ENCODE data around the gene VSIG8. TPM values are rescaled to one million over a fixed set of nuclear protein-coding genes. Genes with fewer than 3 reads are reported as not detected.

Gene VSIG8

DNA sequence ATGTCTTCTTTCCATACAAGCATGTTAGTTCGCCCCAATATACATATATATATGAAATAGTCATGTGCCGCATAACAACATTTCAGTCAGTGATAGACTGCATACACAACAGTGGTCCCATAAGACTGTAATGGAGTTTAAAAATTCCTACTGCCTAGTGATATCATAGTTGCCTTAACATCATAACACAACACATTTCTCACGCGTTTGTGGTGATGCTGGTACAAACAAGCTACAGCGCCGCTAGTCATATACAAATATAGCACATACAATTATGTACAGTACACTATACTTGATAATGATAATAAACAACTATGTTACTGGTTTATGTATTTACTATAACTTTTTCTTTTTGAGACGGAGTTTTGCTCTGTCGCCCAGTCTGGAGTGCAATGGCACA, 46.5 kb downstream of the VSIG8 start:
- H4K91ac ChIP-seq (ENCODE audit: low read length), result no peak overlapping the region
- no peak overlapping the region for H2AK5ac ChIP-seq (ENCODE audit: low read length, severe bottlenecking)
- no peak overlapping the region for H3K4me3 ChIP-seq (ENCODE audit: insufficient read depth in 1 of 2, low read depth in 1 of 2, low read length in 2 of 2)
- H3K23ac ChIP-seq (ENCODE audit: low read length in 2 of 2), result no peak overlapping the region
- H3K14ac ChIP-seq (ENCODE audit: low read length in 2 of 2), result no peak overlapping the region
- H2BK5ac ChIP-seq (ENCODE audit: low read depth, low read length, poor library complexity, severe bottlenecking), result no peak overlapping the region
- no peak overlapping the region for H3K18ac ChIP-seq (ENCODE audit: low read depth in 1 of 2, low read length in 2 of 2)
- H2BK12ac ChIP-seq (ENCODE audit: low read length in 2 of 2), result no peak overlapping the region
- H3K9me3 ChIP-seq (ENCODE audit: control insufficient read depth, low read length), result no peaks in the 10 kb centered on the region
- no peak overlapping the region for H2AFZ ChIP-seq (ENCODE audit: low read depth, low read length)
- H3K36me3 ChIP-seq (ENCODE audit: control insufficient read depth in 1 of 2, insufficient read depth in 2 of 2, low read depth in 1 of 2, low read length in 2 of 2), result no peaks in the 10 kb centered on the region
- 98% methylated on average over 8 of the region's 8 CpGs for WGBS
- no peaks in the 10 kb centered on the region for H3K79me1 ChIP-seq (replicated peaks; ENCODE audit: low read length, poor library complexity, severe bottlenecking)
- no peaks in the 10 kb centered on the region for H3K4me1 ChIP-seq (ENCODE audit: control insufficient read depth, insufficient read depth, low read depth, low read length)
- H3K9ac ChIP-seq (ENCODE audit: low read length), result no peak overlapping the region
- no peak overlapping the region for H3K27ac ChIP-seq (ENCODE audit: low read length, poor library complexity, severe bottlenecking)
- no peak for DNase-seq
- no peak overlapping the region for H3K4ac ChIP-seq (ENCODE audit: low read depth in 1 of 2, low read length in 2 of 2)
- H3K27me3 ChIP-seq (ENCODE audit: control insufficient read depth in 1 of 2, insufficient read depth in 1 of 2, low read length in 2 of 2), result peaks cover 10 to 25% of the 10 kb centered on the region in 2 experiments
- no peak overlapping the region for H3K4me2 ChIP-seq (ENCODE audit: low read length, poor library complexity, severe bottlenecking)
- no peak overlapping the region for H2BK15ac ChIP-seq (ENCODE audit: low read depth, poor library complexity, severe bottlenecking)
- no peak overlapping the region for H2BK120ac ChIP-seq (ENCODE audit: low read depth, low read length)
- no peak overlapping the region for H4K8ac ChIP-seq (ENCODE audit: low read length)

DNA sequence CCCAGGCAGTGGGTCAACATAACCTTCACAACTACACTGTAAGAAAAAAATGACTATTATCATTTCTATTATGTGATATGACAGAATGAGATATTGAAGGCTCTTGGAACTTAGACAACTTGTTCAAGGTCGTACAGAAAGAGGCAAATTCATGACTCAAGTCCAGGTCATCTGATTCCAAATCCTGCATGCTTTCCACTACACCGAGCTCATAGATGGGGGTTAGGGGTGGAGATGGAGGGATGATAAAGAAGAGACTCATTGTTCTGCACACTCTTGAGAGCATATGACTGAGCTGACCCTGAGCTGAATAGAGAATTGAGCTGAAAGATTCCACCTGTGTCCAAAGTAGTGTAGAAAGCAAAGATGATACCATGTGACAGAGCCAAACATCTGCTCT, 57.5 kb downstream of the VSIG8 start:
- Histone ChIP-seq H2BK12ac (ENCODE audit: low read length in 2 of 2) (no peak overlapping the region), H3K27me3 (ENCODE audit: control insufficient read depth in 1 of 2, insufficient read depth in 1 of 2, low read length in 2 of 2) (peaks cover 0 to 8% of the 10 kb centered on the region in 2 experiments), H3K23ac (ENCODE audit: low read length in 2 of 2) (no peak overlapping the region), H2AK5ac (ENCODE audit: low read length, severe bottlenecking) (no peak overlapping the region), H2BK15ac (ENCODE audit: low read depth, poor library complexity, severe bottlenecking) (no peak overlapping the region), H3K79me1 (replicated peaks; ENCODE audit: low read length, poor library complexity, severe bottlenecking) (no peaks in the 10 kb centered on the region), H4K91ac (ENCODE audit: low read length) (no peak overlapping the region), H3K4me2 (ENCODE audit: low read length, poor library complexity, severe bottlenecking) (no peak overlapping the region), H3K9ac (ENCODE audit: low read length) (no peak overlapping the region), H3K27ac (ENCODE audit: low read length, poor library complexity, severe bottlenecking) (no peak overlapping the region), H3K18ac (ENCODE audit: low read depth in 1 of 2, low read length in 2 of 2) (no peak overlapping the region), H2BK120ac (ENCODE audit: low read depth, low read length) (no peak overlapping the region), H3K36me3 (ENCODE audit: control insufficient read depth in 1 of 2, insufficient read depth in 2 of 2, low read depth in 1 of 2, low read length in 2 of 2) (no peaks in the 10 kb centered on the region), H2AFZ (ENCODE audit: low read depth, low read length) (no peak overlapping the region), H3K9me3 (ENCODE audit: control insufficient read depth, low read length) (no peaks in the 10 kb centered on the region), H3K4ac (ENCODE audit: low read depth in 1 of 2, low read length in 2 of 2) (no peak overlapping the region), H3K4me1 (ENCODE audit: control insufficient read depth, insufficient read depth, low read depth, low read length) (peaks cover 2% of the 10 kb centered on the region), H3K14ac (ENCODE audit: low read length in 2 of 2) (no peak overlapping the region), H3K4me3 (ENCODE audit: insufficient read depth in 1 of 2, low read depth in 1 of 2, low read length in 2 of 2) (no peak overlapping the region), H4K8ac (ENCODE audit: low read length) (no peak overlapping the region), H2BK5ac (ENCODE audit: low read depth, low read length, poor library complexity, severe bottlenecking) (no peak overlapping the region)
- WGBS, result 57% methylated on average over 2 of the region's 2 CpGs
- no peak for DNase-seq

Small RNA genes within 50 kb of the gene (small RNA-seq; reads per million reads assigned to genes)
- gene MIR4259 (ENCODE audit: low read depth) (not detected), gene RF00570 (ENCODE audit: low read depth) (not detected)
